Endodermal cell (in vitro differentiated cells): ENCODE results near the gene TMEM176A. TPM values are rescaled to one million over a fixed set of nuclear protein-coding genes. Genes with fewer than 3 reads are reported as not detected.

ENCODE experiments used
- DNase-seq: peaks from one replicate; pipeline ENCODE4 v3.0.0-alpha.2; 2017
- H3K27ac ChIP-seq: 2 replicates; pipeline ENCODE4 v1.5.1; 2013; ENCODE audit warnings: mild to moderate bottlenecking, low read depth, low read length, moderate library complexity
- H3K27me3 ChIP-seq: 2 replicates; pipeline ENCODE4 v1.6.1; 2013; ENCODE audit warnings: mild to moderate bottlenecking, low read length, moderate library complexity; ENCODE audit not compliant: insufficient read depth, control insufficient read depth, poor library complexity, severe bottlenecking
- H3K36me3 ChIP-seq: 2 replicates; pipeline ENCODE4 v1.7.0; 2013; ENCODE audit warnings: mild to moderate bottlenecking, low read length, moderate library complexity; ENCODE audit not compliant: control insufficient read depth, insufficient read depth
- H3K4me1 ChIP-seq: one replicate; pipeline ENCODE4 v1.7.0; 2013; ENCODE audit warnings: low read length; ENCODE audit not compliant: control insufficient read depth, insufficient read depth
- H3K4me3 ChIP-seq: 2 replicates; pipeline ENCODE4 v1.5.1; 2013; ENCODE audit warnings: mild to moderate bottlenecking, low read length, moderate library complexity
- H3K9ac ChIP-seq: 2 replicates; pipeline ENCODE4 v1.6.1; 2013; ENCODE audit warnings: mild to moderate bottlenecking, low read length, moderate library complexity; ENCODE audit not compliant: poor library complexity, severe bottlenecking; ENCODE audit errors: extremely low read depth
- H3K9me3 ChIP-seq: 2 replicates; pipeline ENCODE4 v1.6.1; 2013; ENCODE audit warnings: mild to moderate bottlenecking, low read length, moderate library complexity; ENCODE audit not compliant: control insufficient read depth
- H3K27ac Mint-ChIP-seq: 2 replicates; pipeline ENCODE4 v1.8.0; 2020; ENCODE audit warnings: mixed read lengths
- H3K27me3 Mint-ChIP-seq: 2 replicates; pipeline ENCODE4 v1.8.0; 2021; ENCODE audit warnings: mild to moderate bottlenecking, mixed read lengths; ENCODE audit not compliant: insufficient read depth
- H3K36me3 Mint-ChIP-seq: 2 replicates; pipeline ENCODE4 v1.8.0; 2020; ENCODE audit warnings: low read depth, mixed read lengths
- H3K4me1 Mint-ChIP-seq: 2 replicates; pipeline ENCODE4 v1.8.0; 2020; ENCODE audit warnings: mixed read lengths
- H3K4me3 Mint-ChIP-seq: 2 replicates; pipeline ENCODE4 v1.8.0; 2020; ENCODE audit warnings: mild to moderate bottlenecking, moderate library complexity, mixed read lengths
- H3K9me3 Mint-ChIP-seq: 2 replicates; pipeline ENCODE4 v1.8.0; 2020; ENCODE audit warnings: mild to moderate bottlenecking, mixed read lengths
- CTCF ChIP-seq: fragments of 200-600 bp; sonication (generic); conservative IDR thresholded peaks from 2 replicates; pipeline ENCODE4 v1.5.0; 2021; ENCODE audit warnings: antibody characterized with exemption, mild to moderate bottlenecking
- WGBS, 2 experiments: methylation state at CpG; one replicate each; pipeline versions ENCODE4 v1.1.5 to v1.1.7; 2013; ENCODE audit warnings: missing lambda C conversion rate in 2 of 2, mixed read lengths in 1 of 2; ENCODE audit not compliant: insufficient coverage in 1 of 2, insufficient read length in 1 of 2; 5-methylcytosine and 5-hydroxymethylcytosine counted together
- total RNA-seq, 2 donors: library from RNA; stranded (reverse); fragmentation: NEBNext Ultra II Directional in 1 of 2; extraction: Animal tissue kit (Norgen Biotek cat#: 25700) in 1 of 2; gene quantifications; 2 replicates in 1 of 2; 3 replicates in 1 of 2; pipeline ENCODE4 v1.2.1, GENCODE V29; 2021

Gene TMEM176A
- total RNA-seq, 2 donors from 2014 or later = not detected

- DNase-seq = peak; percentile 64
- peaks cover 56% of the 10 kb centered on the region for H3K27me3 ChIP-seq
Measured at GRCh38 chr7:150753826-150754603, 46.6 kb upstream of the TMEM176A start.

GRCh38 chr7:150754951-150755350 is 45.6 kb upstream of the TMEM176A start:
- Mint-ChIP-seq H3K27me3 (peaks cover 68% of the 10 kb centered on the region), H3K4me3 (no peak overlapping the region), H3K4me1 (no peaks in the 10 kb centered on the region), H3K27ac (no peak overlapping the region), H3K9me3 (no peaks in the 10 kb centered on the region), H3K36me3 (no peaks in the 10 kb centered on the region)
- Histone ChIP-seq H3K4me3 (no peak overlapping the region), H3K27me3 (peaks cover 47% of the 10 kb centered on the region), H3K9ac (no peak overlapping the region), H3K36me3 (no peaks in the 10 kb centered on the region), H3K27ac (no peak overlapping the region), H3K4me1 (no peaks in the 10 kb centered on the region), H3K9me3 (no peaks in the 10 kb centered on the region)
- DNase-seq = no peak
- TF ChIP-seq CTCF = no peak

More at GRCh38 chr7:150753826-150754603, 46.6 kb upstream of the TMEM176A start:
- WGBS, 2 experiments = 0 to 38% methylated on average over 1 to 3 of the region's 3 CpGs
- no peaks in the 10 kb centered on the region for H3K4me1 Mint-ChIP-seq
- no peaks in the 10 kb centered on the region for H3K36me3 Mint-ChIP-seq
- H3K9me3 ChIP-seq = no peaks in the 10 kb centered on the region
- TF ChIP-seq CTCF = peak; percentile 73
- H3K9me3 Mint-ChIP-seq = no peaks in the 10 kb centered on the region
- no peak overlapping the region for H3K4me3 ChIP-seq
- no peaks in the 10 kb centered on the region for H3K36me3 ChIP-seq
- H3K27ac ChIP-seq = no peak overlapping the region
- H3K4me1 ChIP-seq = no peaks in the 10 kb centered on the region
- H3K9ac ChIP-seq = no peak overlapping the region
- H3K27ac Mint-ChIP-seq = no peak overlapping the region
- H3K27me3 Mint-ChIP-seq = peaks cover 77% of the 10 kb centered on the region
- no peak overlapping the region for H3K4me3 Mint-ChIP-seq

- no peaks in the 10 kb centered on the region for H3K9me3 Mint-ChIP-seq
- H3K9ac ChIP-seq = no peak overlapping the region
- no peaks in the 10 kb centered on the region for H3K4me1 ChIP-seq
- no peak overlapping the region for H3K4me3 Mint-ChIP-seq
- no peaks in the 10 kb centered on the region for H3K36me3 ChIP-seq
- no peaks in the 10 kb centered on the region for H3K9me3 ChIP-seq
- no peak overlapping the region for H3K27ac ChIP-seq
- DNase-seq = no peak
- no peak for TF ChIP-seq CTCF
- H3K27ac Mint-ChIP-seq = no peak overlapping the region
- WGBS, 2 experiments = 84 to 100% methylated on average over 3 to 4 of the region's 4 CpGs
- H3K4me1 Mint-ChIP-seq = no peaks in the 10 kb centered on the region
- H3K27me3 Mint-ChIP-seq = peaks cover 66% of the 10 kb centered on the region
- peaks cover 41% of the 10 kb centered on the region for H3K27me3 ChIP-seq
- H3K4me3 ChIP-seq = no peak overlapping the region
- no peaks in the 10 kb centered on the region for H3K36me3 Mint-ChIP-seq
Measured at GRCh38 chr7:150755473-150756099, 45.0 kb upstream of the TMEM176A start.
